ENCODE data around the gene ANKRD13A.

- no peak for TF ChIP-seq EZH2 (IDR thresholded peaks at IDR 0.05; ENCODE audit: insufficient read depth, poor library complexity, severe bottlenecking)
- TF ChIP-seq EZH2phosphoT487 (IDR thresholded peaks at IDR 0.05; ENCODE audit: insufficient read depth, low read depth): no peak
These were observed 59.8 kb downstream of the ANKRD13A start for GRCh38 chr12:110058875-110059615.
